ENCODE data around the gene RDH13.
"Not testable (repeated sequence)": the region's sequence is repeated elsewhere in the genome, so short reads cannot be mapped to it uniquely, and the experiment has no call there.

RDH13 gene

GRCh38 chr19:55077106-55077505, 14.2 kb upstream of the RDH13 start:
- TF ChIP-seq POLR2A (IDR thresholded peaks at IDR 0.05; ENCODE audit: low read depth, low read length) = no peak
- no peak for FAIRE-seq
- no peak for DNase-seq (ENCODE audit: insufficient read length, low spot score)

- no peak for FAIRE-seq
- no peak for DNase-seq (ENCODE audit: insufficient read length, low spot score)
- no peak for TF ChIP-seq POLR2A (IDR thresholded peaks at IDR 0.05; ENCODE audit: low read depth, low read length)
These were observed 13.4 kb upstream of the RDH13 start for GRCh38 chr19:55076321-55076720.

GRCh38 chr19:55075371-55075998, 12.5 kb upstream of the RDH13 start, which contains the start of gene EPS8L1:
EPS8L1 (plus strand) TSS chr19:55075869; CDS start chr19:55076445, 576 bp downstream.
- TF ChIP-seq POLR2A (IDR thresholded peaks at IDR 0.05; ENCODE audit: low read depth, low read length) = no peak
- FAIRE-seq = no peak
- no peak for DNase-seq (ENCODE audit: insufficient read length, low spot score)

DNA sequence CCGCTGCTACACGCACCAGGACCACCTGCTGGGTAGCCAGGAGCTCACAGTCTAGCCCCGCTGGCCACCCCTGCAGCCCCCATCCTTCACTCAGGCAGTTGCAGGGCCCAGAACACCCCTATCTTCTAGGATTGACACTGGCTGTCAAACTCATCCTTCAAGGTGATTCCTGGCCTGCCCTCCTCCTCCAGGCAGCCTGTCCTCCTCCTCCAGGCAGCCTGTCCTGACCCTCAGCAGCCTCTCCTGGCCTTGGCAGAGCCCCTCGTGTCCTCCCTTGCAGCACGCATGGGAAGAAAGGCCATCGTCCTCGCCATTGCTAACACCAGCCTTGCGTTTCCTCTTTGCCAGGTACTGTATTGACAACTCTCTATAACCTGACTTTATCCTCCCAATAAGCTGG, 9.0 kb upstream of the RDH13 start:
- FAIRE-seq (no peak), DNase-seq (ENCODE audit: insufficient read length, low spot score) (no peak)
- no peak for TF ChIP-seq POLR2A (IDR thresholded peaks at IDR 0.05; ENCODE audit: low read depth, low read length)

GRCh38 chr19:55071129-55071502, 8.2 kb upstream of the RDH13 start:
- peak; percentile 92 for FAIRE-seq
- peak; percentile 100 for DNase-seq (ENCODE audit: insufficient read length, low spot score)
- no peak for TF ChIP-seq POLR2A (IDR thresholded peaks at IDR 0.05; ENCODE audit: low read depth, low read length)

- TF ChIP-seq POLR2A (IDR thresholded peaks at IDR 0.05; ENCODE audit: low read depth, low read length) = no peak
- DNase-seq (ENCODE audit: insufficient read length, low spot score) = no peak
- no peak for FAIRE-seq
These were observed 7.6 kb upstream of the RDH13 start for GRCh38 chr19:55070466-55071128.

DNA sequence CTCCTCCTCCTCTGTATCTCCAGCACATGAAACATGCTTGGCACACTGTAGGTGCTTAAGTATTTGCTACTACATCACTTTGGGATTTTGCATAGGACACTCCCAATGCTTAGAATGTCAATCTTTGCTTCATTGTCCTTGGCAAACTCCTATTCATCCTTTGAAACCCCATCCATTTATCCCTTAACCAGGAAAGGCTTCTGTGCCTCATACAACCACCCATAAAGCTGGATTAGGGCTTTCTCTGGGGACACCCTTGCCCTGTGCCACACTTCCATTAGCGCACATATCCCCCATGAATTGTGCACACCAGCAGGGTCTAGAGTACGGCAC, 6.9 kb upstream of the RDH13 start:
- FAIRE-seq = no peak
- TF ChIP-seq POLR2A (IDR thresholded peaks at IDR 0.05; ENCODE audit: low read depth, low read length) = no peak
- DNase-seq (ENCODE audit: insufficient read length, low spot score) = no peak

DNA sequence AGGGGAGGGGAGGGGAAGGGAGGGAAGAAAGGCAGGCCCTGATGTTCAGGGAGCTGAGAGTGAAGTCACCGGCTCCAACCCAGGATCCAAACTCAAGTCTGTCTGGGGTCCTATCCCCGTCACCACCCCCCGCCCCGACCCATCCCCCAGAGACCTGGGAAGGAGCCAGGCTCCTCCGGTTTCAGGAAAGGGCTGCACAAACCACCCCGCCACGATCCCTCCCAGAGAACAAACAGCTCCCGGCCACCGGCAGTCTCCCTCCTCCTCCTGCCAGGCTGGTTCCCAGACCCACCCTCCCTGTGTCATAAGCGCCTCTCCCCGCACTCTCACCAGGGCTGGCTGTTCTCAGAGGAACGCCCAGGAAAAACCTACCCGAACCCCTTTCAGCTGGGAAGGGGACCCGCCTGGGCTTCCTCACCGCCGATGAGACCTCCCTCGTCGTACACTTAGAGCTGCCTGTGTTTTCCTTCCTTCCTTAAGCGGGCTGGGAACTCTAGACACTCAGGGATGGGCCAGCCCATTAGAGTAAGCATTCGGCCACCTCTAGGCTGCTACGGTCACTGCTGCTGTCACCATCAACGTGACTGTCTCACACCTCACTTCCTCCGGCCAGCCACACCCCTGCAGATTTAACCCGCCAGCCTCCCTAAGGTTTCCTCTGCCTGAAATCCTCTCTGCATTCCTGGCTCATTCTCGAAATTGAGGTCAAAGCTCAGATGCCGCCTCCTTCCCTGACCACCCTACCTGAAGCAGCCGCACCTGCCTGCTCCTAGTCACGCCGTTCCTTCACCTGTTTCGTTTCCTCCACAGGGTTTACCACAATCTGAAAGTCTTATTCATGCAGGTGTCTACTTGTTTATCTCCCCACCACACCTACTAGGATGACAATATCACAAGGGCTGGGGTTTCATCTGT, 6.3 kb upstream of the RDH13 start:
- no peak for FAIRE-seq
- DNase-seq (ENCODE audit: insufficient read length, low spot score) = peak; percentile 92
- TF ChIP-seq POLR2A (IDR thresholded peaks at IDR 0.05; ENCODE audit: low read depth, low read length) = 0 out of 2 replicates have a peak, but pooled peaks have one; percentile 15

- no peak for DNase-seq (ENCODE audit: insufficient read length, low spot score)
- FAIRE-seq = no peak
- TF ChIP-seq POLR2A (IDR thresholded peaks at IDR 0.05; ENCODE audit: low read depth, low read length) = no peak
These were observed 4.9 kb upstream of the RDH13 start for GRCh38 chr19:55067869-55068268.

DNA sequence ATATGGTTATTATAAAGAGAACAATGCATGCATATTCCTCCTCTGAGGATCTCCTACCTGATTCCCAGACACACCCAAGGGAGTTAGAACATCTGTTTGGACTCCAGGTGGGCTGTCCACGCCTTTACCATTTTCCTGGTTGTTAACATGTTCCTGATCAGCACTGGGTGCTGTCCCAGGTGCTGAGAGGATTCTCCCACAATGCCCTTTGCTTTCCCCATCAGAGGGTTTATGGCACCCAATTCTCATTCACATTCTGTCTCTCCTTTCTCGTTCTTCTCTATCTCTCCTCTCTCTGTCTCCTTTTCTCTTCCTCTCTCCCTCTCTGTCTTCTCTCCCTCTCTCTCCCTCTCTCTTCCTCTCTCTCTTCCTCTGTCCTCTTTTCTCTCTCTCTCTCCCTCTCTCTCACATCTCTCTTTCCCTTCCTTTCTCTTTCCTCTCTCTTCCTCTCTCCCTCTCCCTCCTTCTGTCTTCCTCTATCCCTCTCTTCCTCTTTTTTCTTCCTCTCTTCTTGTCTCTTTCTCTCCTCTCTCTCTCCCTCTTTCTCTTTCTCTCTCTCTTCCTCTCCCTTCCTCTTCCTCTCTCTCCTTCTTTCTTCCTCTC, 3.3 kb upstream of the RDH13 start:
- FAIRE-seq (no peak), DNase-seq (ENCODE audit: insufficient read length, low spot score) (no peak)
- no peak for TF ChIP-seq POLR2A (IDR thresholded peaks at IDR 0.05; ENCODE audit: low read depth, low read length)

- not testable (repeated sequence) for FAIRE-seq; DNase-seq (ENCODE audit: insufficient read length, low spot score)
These were observed 2.6 kb upstream of the RDH13 start for GRCh38 chr19:55065516-55065915.

DNA sequence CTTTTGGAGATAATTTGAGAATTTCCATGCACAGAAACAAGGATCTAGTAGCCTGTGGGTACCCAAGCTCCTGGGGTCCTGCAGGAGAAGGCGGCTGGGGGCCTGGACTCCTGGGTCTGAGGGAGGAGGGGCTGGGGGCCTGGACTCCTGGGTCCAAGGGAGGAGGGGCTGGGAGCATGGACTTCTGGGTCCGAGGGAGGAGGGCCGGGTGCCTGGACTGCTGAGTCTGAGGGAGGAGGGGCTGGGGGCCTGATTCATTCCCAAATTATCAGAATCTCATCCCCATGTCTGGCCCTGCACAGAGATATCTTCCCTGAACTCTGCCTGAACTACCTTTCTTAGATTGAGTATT, 520 bp upstream of the RDH13 start:
- DNase-seq (ENCODE audit: insufficient read length, low spot score) = no peak
- FAIRE-seq = no peak
- no peak for TF ChIP-seq POLR2A (IDR thresholded peaks at IDR 0.05; ENCODE audit: low read depth, low read length)

- DNase-seq (ENCODE audit: insufficient read length, low spot score); FAIRE-seq: not testable (repeated sequence)
These were observed 2.7 kb downstream of the RDH13 start for GRCh38 chr19:55060287-55060686.
